Measurements from ENCODE around the gene RGMA.

The RGMA gene

GRCh38 chr15:93118904-93119303, 29.9 kb upstream of the RGMA start:
- ChIA-PET CTCF (interaction anchor here (0.8 kb wide), 1 partner anchor 87 kb away, joined by 3 read pairs; no protein-coding TSS in a partner anchor), POLR2A (no interaction called here)
- DNase-seq (ENCODE audit: extremely low spot score) = no peak
- TF ChIP-seq CTCF (IDR thresholded peaks at IDR 0.05; ENCODE audit: control extremely low read depth, extremely low read depth, low read depth, missing control alignments) = no peak

GRCh38 chr15:93111451-93111850, 22.4 kb upstream of the RGMA start:
- no peak for TF ChIP-seq CTCF (IDR thresholded peaks at IDR 0.05; ENCODE audit: control extremely low read depth, extremely low read depth, low read depth, missing control alignments)
- ChIA-PET POLR2A (no interaction called here), CTCF (no interaction called here)
- DNase-seq (ENCODE audit: extremely low spot score) = no peak

- CTCF ChIA-PET = no interaction called here
- DNase-seq (ENCODE audit: extremely low spot score) = no peak
- POLR2A ChIA-PET = no interaction called here
- TF ChIP-seq CTCF (IDR thresholded peaks at IDR 0.05; ENCODE audit: control extremely low read depth, extremely low read depth, low read depth, missing control alignments) = no peak
Measured at GRCh38 chr15:93110502-93111040, 21.6 kb upstream of the RGMA start.

- no peak for TF ChIP-seq CTCF (IDR thresholded peaks at IDR 0.05; ENCODE audit: control extremely low read depth, extremely low read depth, low read depth, missing control alignments)
- ChIA-PET CTCF (interaction anchor here (1.5 kb wide), 1 partner anchor 21 kb away, joined by 3 read pairs; the partner anchor contains the start of gene RGMA), POLR2A (no interaction called here)
- DNase-seq (ENCODE audit: extremely low spot score) = no peak
Measured at GRCh38 chr15:93109336-93110102, 20.5 kb upstream of the RGMA start.

- CTCF ChIA-PET = interaction anchor here (1.4 to 1.5 kb wide), 2 partner anchors 19 to 20 kb away, joined by 3 read pairs; partner anchors contain the start of gene RGMA
- no peak for TF ChIP-seq CTCF (IDR thresholded peaks at IDR 0.05; ENCODE audit: control extremely low read depth, extremely low read depth, low read depth, missing control alignments)
- no peak for DNase-seq (ENCODE audit: extremely low spot score)
- POLR2A ChIA-PET = no interaction called here
Measured at GRCh38 chr15:93107646-93108045, 18.6 kb upstream of the RGMA start.

- ChIA-PET CTCF (no interaction called here), POLR2A (no interaction called here)
- no peak for DNase-seq (ENCODE audit: extremely low spot score)
- TF ChIP-seq CTCF (IDR thresholded peaks at IDR 0.05; ENCODE audit: control extremely low read depth, extremely low read depth, low read depth, missing control alignments) = no peak
Measured at GRCh38 chr15:93105485-93105884, 16.5 kb upstream of the RGMA start.

Data from GM10248 (cell line).